AG09309 (cell line): Measurements from ENCODE around the gene POMGNT2.

Source experiments
- DNase-seq: peaks from one replicate; pipeline ENCODE4 v3.0.0-alpha.2; 2010; ENCODE audit warnings: low read depth
- H3K4me3 ChIP-seq: 2 replicates; pipeline ENCODE4 v1.5.1; 2011; ENCODE audit warnings: mild to moderate bottlenecking, low read depth, low read length, moderate library complexity; ENCODE audit not compliant: control insufficient read depth
- TF ChIP-seq, protein P1 (sequence below): IDR thresholded peaks from 2 replicates; pipeline ENCODE4 v1.5.1; 2011; ENCODE audit warnings: mild to moderate bottlenecking, low read depth, low read length, inconsistent platforms; ENCODE audit not compliant: insufficient read depth, control insufficient read depth; ENCODE audit errors: missing control alignments

POMGNT2 gene

DNA sequence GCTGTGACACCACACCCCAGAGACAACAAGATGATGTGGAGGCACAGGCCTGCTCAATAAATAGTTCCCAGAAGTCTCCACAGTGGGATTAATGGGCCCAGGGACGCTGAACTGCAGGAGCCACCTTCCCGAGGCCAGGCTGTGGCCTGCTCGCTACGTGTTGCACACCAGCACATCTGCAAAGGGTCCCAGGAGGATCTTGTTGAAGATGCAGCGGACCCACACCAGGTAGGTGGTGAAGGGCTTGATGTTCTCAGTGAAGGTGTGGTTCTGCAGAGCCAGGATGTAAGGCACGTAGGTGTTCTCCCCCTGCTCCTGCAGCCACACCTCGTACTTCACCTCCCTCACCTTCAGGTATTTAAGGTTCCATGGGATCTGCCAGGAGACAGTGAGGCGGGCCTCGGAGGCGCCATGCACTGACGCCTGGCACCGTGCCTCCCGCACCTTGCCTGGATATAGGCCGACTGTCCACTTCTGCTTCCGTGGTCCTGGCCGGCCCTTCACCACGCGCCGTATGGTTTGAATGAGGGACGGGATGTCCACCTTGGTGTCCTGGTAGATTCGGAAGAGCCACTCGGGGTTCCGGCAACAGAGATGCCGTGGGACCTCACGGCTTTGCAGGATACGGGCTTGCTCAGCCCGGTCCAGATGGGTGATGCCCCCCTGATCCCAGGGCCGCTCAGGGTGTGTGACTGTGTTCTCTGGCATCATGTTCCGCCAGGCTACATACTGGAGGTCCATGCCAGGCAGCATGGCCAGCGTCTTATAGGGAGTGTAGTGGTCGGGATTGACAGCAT is 26.1 kb downstream of the POMGNT2 start:
- DNase-seq, result no peak
- TF ChIP-seq, protein P1, sequence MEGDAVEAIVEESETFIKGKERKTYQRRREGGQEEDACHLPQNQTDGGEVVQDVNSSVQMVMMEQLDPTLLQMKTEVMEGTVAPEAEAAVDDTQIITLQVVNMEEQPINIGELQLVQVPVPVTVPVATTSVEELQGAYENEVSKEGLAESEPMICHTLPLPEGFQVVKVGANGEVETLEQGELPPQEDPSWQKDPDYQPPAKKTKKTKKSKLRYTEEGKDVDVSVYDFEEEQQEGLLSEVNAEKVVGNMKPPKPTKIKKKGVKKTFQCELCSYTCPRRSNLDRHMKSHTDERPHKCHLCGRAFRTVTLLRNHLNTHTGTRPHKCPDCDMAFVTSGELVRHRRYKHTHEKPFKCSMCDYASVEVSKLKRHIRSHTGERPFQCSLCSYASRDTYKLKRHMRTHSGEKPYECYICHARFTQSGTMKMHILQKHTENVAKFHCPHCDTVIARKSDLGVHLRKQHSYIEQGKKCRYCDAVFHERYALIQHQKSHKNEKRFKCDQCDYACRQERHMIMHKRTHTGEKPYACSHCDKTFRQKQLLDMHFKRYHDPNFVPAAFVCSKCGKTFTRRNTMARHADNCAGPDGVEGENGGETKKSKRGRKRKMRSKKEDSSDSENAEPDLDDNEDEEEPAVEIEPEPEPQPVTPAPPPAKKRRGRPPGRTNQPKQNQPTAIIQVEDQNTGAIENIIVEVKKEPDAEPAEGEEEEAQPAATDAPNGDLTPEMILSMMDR, result no peak
- no peak overlapping the region for H3K4me3 ChIP-seq

DNA sequence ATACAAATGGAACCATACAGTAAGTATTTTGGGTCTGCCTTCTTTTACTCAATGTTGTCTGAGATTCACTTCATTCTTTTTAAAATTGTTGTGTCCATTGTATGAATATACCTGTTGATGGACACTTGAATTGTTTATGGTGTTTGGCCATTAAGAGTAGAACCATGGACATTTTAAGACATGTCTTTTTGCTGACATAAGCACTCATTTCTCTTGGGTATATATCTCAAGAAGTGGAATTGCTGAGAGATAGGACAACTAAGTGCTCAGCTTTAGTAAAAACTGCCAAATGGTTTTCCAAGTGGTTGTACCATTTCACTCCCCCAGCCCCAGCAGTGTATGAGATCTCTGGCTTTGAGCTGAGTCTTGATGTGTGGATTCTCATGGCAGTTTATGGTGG is 28.2 kb downstream of the POMGNT2 start:
- H3K4me3 ChIP-seq, result no peak overlapping the region
- TF ChIP-seq, protein P1, result no peak
- no peak for DNase-seq

DNA sequence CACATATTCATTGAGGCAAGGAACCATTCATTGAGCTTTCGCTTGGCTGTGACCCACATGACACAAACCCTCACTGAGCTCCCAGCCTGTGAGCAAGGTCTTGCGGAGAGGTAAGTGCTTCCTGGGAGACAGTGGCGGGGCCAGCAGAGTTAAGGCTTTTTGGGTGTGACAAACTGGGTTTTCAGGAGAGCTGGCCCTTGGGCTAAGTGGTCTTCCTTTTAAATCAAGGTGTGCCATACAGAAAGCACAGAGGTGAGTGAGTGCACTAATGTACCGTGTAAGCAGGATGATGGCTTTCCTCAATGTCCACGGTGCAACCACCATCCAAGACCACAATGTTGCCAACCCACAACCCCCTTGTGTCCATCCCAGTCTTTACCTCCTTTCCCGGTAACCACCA is 28.6 kb downstream of the POMGNT2 start:
- DNase-seq, result no peak
- TF ChIP-seq, protein P1, result no peak
- no peak overlapping the region for H3K4me3 ChIP-seq

- no peak overlapping the region for H3K4me3 ChIP-seq
- TF ChIP-seq, protein P1, result no peak
- DNase-seq, result no peak
These were observed 29.0 kb downstream of the POMGNT2 start for GRCh38 chr3:43076857-43077256.

GRCh38 chr3:43075904-43076661 is 29.8 kb downstream of the POMGNT2 start:
- no peak for DNase-seq
- no peak overlapping the region for H3K4me3 ChIP-seq
- TF ChIP-seq, protein P1, result no peak

- no peak for DNase-seq
- TF ChIP-seq, protein P1, result no peak
- no peak overlapping the region for H3K4me3 ChIP-seq
These were observed 30.8 kb downstream of the POMGNT2 start for GRCh38 chr3:43074901-43075689.
